VCaP (cell line): ENCODE data around the gene GPN2.
"Not testable (repeated sequence)": the region's sequence is repeated elsewhere in the genome, so short reads cannot be mapped to it uniquely, and the experiment has no call there.

Experiments used
- H3K27ac ChIP-seq: fragments of 450-650 bp; 2 replicates; pipeline ENCODE4 v1.5.1; 2017
- TF ChIP-seq, protein P1 (sequence below): fragments of 450-650 bp; conservative IDR thresholded peaks from 2 replicates; pipeline ENCODE4 v1.5.1; 2017; ENCODE audit warnings: mild to moderate bottlenecking, moderate library complexity

Gene GPN2

DNA sequence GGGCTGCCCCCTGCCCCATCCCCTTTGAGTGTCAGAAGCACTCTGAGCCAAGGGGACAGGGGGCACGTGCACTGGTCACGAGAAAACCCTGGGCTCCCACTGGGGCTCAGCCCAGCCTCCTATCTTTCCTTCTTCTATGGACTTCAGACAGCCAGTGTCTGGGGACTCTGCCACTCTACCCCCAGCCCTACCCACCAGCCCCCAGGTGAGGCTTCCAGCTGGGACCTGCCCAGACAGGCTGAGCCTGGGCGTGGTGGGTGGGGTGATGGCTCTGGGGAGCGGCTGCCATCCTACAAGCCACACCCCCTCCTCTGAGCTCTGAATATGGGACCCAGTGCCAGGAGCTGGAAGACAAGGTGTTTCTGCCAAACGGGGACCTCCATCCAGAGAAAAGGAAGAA, 35.2 kb downstream of the GPN2 start:
- no peak overlapping the region for H3K27ac ChIP-seq
- TF ChIP-seq, protein P1, sequence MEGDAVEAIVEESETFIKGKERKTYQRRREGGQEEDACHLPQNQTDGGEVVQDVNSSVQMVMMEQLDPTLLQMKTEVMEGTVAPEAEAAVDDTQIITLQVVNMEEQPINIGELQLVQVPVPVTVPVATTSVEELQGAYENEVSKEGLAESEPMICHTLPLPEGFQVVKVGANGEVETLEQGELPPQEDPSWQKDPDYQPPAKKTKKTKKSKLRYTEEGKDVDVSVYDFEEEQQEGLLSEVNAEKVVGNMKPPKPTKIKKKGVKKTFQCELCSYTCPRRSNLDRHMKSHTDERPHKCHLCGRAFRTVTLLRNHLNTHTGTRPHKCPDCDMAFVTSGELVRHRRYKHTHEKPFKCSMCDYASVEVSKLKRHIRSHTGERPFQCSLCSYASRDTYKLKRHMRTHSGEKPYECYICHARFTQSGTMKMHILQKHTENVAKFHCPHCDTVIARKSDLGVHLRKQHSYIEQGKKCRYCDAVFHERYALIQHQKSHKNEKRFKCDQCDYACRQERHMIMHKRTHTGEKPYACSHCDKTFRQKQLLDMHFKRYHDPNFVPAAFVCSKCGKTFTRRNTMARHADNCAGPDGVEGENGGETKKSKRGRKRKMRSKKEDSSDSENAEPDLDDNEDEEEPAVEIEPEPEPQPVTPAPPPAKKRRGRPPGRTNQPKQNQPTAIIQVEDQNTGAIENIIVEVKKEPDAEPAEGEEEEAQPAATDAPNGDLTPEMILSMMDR: no peak

DNA sequence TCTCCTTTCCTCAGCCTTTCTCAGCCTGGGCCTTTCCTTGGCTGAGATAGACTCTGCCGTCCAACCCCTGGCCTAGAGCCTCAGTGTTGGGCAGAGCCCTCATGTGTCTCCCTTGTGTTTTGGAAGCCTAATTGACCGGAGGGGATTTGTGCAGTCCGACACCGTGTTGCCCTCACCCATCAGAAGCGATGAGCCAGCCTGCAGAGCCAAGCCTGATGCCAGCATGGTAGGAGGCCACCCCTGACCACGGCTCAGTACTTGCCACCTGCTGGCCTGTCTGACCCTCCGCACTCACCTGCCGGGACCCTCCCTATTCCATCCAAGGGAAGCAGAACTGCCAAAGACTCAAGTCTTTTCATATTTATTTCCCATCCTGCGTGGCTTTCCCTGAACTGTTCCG, 36.5 kb downstream of the GPN2 start:
- TF ChIP-seq, protein P1: no peak
- H3K27ac ChIP-seq: no peak overlapping the region

DNA sequence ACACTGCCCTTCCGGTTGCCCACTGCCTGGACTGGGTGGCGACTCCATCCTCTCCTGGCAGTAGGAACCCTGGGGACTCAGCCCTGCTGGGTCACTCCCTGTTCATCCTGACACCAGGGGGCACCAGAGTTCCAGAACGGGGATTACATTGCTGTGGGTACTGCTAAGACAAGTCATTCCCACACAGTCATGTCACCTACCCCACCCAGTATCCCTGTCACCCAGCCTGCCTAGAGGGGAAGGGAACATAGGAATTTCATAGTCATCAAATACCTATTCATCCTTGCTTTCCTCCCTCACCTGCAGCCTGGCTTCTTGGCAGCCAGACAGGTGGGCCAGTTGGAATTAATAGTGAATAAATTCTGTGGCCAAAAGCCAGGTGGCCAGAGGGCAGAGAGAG, 36.9 kb downstream of the GPN2 start:
- TF ChIP-seq, protein P1: peak; percentile 90
- no peak overlapping the region for H3K27ac ChIP-seq

DNA sequence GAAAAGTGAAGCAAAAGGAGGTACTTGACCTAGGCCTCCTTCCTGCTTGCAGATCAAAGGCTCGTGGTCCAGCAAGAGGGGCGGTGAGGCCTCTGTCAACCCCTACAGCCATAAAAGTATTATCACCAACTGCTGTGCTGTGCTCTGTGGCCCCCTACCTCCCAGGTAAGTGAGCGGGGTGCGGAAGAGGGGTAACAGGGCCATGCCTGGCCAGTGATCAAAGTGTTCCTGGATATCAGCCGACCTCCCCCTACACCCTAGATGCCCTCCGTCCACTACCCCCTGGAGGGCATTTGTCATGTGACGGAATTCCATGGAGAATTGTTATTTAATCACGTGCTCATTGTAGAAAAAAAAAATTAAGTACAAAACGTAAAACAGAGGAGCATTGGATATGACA, 37.4 kb downstream of the GPN2 start:
- no peak overlapping the region for H3K27ac ChIP-seq
- TF ChIP-seq, protein P1: no peak

DNA sequence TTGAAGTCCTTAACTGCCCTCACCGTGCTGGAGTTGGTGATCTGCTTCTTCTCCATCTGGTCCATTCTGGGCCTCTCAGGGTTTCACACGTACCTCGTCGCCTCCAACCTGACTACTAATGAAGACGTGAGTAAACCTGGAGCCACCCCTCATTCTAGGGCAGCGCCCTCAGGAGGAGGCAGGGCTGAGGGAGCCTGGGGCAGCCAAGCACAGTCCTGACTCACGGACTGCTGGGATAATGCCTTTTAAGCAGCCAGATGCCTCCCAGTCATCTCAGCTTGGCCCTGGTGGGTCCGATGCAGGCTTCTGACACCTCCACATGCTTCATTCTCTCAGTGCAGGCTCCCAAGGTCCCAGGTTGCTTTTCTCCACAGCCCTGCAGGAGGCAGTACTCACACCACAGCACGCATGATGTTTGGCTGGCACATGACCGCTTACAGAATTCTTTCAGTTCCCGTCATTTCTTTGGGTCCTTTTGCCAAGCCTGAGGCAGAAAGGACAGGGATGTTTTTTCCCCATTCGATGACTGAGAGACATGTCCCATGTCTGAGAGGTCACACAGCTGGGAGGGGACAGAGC, 38.9 kb downstream of the GPN2 start:
- no peak overlapping the region for H3K27ac ChIP-seq
- TF ChIP-seq, protein P1: no peak

DNA sequence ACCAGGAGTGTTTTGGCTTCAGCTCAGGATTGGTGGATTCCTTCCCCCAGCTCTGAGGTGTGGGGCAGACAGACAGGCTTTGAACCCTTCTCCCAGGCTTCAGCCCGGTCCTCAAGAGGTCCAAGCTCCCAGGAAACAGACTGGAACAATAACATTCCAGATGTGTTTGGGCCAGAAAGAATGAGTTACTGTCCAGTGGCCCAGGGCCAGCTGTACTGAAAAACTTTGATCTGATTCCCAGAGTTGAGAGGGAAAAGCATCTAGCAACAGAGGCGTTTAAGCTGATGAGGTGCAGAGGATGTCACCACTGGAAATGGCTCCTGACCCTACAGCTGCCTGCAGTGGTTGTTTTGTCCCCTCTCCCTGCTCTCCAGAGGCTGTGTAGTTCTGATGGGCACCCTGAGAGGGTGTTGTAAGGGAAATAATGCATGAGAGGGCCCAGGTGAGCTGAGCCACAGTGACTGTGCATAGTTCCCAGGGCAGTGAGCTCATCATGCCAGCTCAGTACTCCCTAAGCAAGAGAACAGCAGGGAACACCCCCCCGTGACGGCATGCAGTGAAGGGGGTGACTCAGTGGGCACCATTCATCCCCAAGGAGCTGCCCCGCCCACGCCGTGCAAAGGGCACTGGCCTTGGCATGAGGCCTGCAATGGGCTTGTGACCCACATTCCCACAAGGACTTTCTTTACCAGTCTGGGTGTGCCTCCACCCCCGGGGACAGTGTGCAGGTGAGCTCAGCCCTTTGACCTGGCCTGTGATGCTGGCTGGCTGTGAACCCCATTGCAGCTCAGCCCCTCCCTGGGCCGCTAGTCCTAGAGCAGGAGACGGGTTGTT, 40.9 kb downstream of the GPN2 start:
- TF ChIP-seq, protein P1: no peak

DNA sequence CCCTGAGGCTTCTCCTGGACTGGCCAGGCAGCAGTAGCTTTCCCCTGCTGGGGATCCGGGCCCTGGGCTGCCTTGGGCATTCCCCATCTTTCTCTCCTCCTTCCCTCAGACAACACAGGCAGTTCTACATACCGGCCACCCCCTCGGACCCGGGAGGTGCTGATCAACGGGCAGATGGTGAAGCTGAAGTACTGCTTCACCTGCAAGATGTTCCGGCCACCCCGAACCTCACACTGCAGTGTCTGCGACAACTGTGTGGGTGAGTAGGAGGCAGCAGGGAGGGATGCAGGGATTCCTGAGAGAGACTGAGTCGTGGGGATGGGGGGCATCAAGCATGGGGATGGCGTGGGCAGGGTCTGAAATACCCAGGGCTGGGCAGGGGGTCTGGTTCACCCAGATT, 41.6 kb downstream of the GPN2 start:
- TF ChIP-seq, protein P1: no peak
- no peak overlapping the region for H3K27ac ChIP-seq

More for the DNA sequence above, 40.9 kb downstream of the GPN2 start:
- H3K27ac ChIP-seq: no peak overlapping the region

DNA sequence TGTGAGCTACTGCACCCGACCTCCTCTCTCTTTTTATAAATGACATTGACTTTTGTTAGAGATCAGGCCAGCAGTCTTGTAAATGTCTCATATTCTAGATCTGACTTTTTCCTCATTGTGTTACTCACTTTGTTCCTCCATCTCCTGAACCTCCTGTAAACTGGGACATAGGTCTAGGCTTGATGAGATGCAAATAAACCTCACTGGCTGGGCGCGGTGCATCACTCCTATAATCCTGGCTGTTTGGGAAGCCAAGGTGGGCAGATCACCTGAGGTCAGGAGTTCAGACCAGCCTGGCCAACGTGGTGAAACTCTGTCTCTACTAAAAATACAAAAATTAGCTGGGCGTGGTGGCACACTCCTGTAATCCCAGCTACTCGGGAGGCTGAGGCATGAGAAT, 42.3 kb downstream of the GPN2 start:
- not testable (repeated sequence) for H3K27ac ChIP-seq
